ENCODE results near the gene RAD21L1.

DNA sequence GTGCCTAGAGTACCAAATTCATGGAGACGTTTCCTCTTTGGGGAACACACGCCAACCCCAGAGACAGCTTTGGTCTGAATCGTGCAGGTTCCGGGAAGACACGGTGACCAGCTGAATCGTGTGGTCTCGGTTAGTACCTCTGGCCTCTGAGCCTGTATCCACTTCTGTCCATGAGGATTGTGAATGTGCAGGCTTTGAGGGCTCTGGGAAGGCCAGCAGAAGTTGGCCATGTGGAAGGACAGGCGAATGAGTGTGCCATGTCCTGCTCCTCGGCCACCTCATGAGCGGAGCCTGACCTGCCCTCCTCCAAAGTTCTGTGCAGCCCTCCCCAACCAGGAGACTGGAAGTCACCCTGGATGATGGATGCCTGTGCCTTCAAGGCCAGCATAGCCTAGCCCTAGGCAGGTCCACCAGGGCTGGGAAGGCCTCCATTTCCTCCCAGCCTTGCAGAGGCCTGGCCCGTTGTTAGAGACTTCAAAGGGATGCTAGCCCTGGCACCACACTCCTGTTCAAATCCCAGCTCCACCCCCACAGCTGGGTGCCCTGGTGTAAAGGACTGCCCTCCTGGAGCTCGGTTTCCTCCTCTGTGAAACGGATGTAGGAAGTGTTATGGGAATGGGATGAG is 39.4 kb upstream of the RAD21L1 start:
- no peak for TF ChIP-seq ZNF274 (IDR thresholded peaks at IDR 0.05; ENCODE audit: low read depth, low read length)
- no peak for TF ChIP-seq YY1 (IDR thresholded peaks at IDR 0.05; ENCODE audit: insufficient read depth, insufficient read length)
- TF ChIP-seq SUZ12 (IDR thresholded peaks at IDR 0.05; ENCODE audit: extremely low read depth, insufficient read depth, insufficient read length), result no peak

All from NT2/D1 (cell line).